Activated CD8-positive, alpha-beta memory T cell treated with anti-CD3 and anti-CD28 coated beads, Interleukin-2, amount 50 U/mL, for 24 hours (primary cell): ENCODE measurements around the gene IFI44.

Experiments used
- DNase-seq: peaks from one replicate; pipeline ENCODE4 v3.0.0-alpha.2; 2020; ENCODE audit errors: extremely low read depth

IFI44 gene

GRCh38 chr1:78703806-78704205 is 54.2 kb downstream of the IFI44 start:
- no peak for DNase-seq

GRCh38 chr1:78712467-78713051 is 62.9 kb downstream of the IFI44 start:
- DNase-seq = no peak

- no peak for DNase-seq
Observed at GRCh38 chr1:78713297-78713696, 63.7 kb downstream of the IFI44 start.
